ENCODE measurements around the gene ELAC2. TPM values are rescaled to one million over a fixed set of nuclear protein-coding genes. Genes with fewer than 3 reads are reported as not detected.
A peak's percentile ranks its signal among the peaks of the same experiment; 100 is the strongest.

Gene ELAC2
- total RNA-seq, 6 donors from 2014 or later: 40.5 to 67.1 (median 46.4) TPM

GRCh38 chr17:12995896-12996295 is 21.9 kb downstream of the ELAC2 start:
- Histone ChIP-seq H3K27ac (no peak overlapping the region), H3K4me3 (no peak overlapping the region), H3K36me3 (peaks cover 52 to 100% (median 99%) of the 10 kb centered on the region in 4 donors), H3K4me1 (no peaks in the 10 kb centered on the region), H3K9me3 (no peaks in the 10 kb centered on the region), H3K27me3 (no peaks in the 10 kb centered on the region)
- no peak for ATAC-seq (ENCODE audit: low FRiP score in 2 of 2)
- peak in 1 of 2 donors; percentile 74 for DNase-seq
- 95 to 100% methylated on average over 8 to 19 of the region's 19 CpGs for WGBS, 2 donors
- TF ChIP-seq POLR2A (IDR thresholded peaks at IDR 0.05) (no peak), CTCF (IDR thresholded peaks at IDR 0.05) (no peak), POLR2AphosphoS5 (IDR thresholded peaks at IDR 0.05) (no peak), EP300 (IDR thresholded peaks at IDR 0.05) (no peak)

GRCh38 chr17:12995106-12995895 is 22.5 kb downstream of the ELAC2 start:
- WGBS, 2 donors: 92 to 97% methylated on average over 11 of the region's 11 CpGs
- no peaks in the 10 kb centered on the region for H3K27me3 ChIP-seq
- ATAC-seq (ENCODE audit: low FRiP score in 2 of 2) (no peak), DNase-seq (no peak)
- no peak overlapping the region for H3K4me3 ChIP-seq
- H3K4me1 ChIP-seq: no peaks in the 10 kb centered on the region
- no peak overlapping the region for H3K27ac ChIP-seq
- TF ChIP-seq EP300 (IDR thresholded peaks at IDR 0.05) (no peak), CTCF (IDR thresholded peaks at IDR 0.05) (no peak), POLR2A (IDR thresholded peaks at IDR 0.05) (no peak)
- peaks cover 52 to 100% (median 97%) of the 10 kb centered on the region in 4 donors for H3K36me3 ChIP-seq
- no peaks in the 10 kb centered on the region for H3K9me3 ChIP-seq

- H3K27me3 ChIP-seq: no peaks in the 10 kb centered on the region
- ATAC-seq (ENCODE audit: low FRiP score in 2 of 2): no peak
- no peak overlapping the region for H3K4me3 ChIP-seq
- no peak for TF ChIP-seq EP300 (IDR thresholded peaks at IDR 0.05)
- TF ChIP-seq CTCF (IDR thresholded peaks at IDR 0.05): no peak
- no peak for TF ChIP-seq POLR2A (IDR thresholded peaks at IDR 0.05)
- no peaks in the 10 kb centered on the region for H3K4me1 ChIP-seq
- no peak overlapping the region for H3K27ac ChIP-seq
- 92 to 93% methylated on average over 19 of the region's 19 CpGs for WGBS, 2 donors
- no peak for DNase-seq
- peaks cover 52 to 100% (median 91%) of the 10 kb centered on the region in 4 donors for H3K36me3 ChIP-seq
- H3K9me3 ChIP-seq: no peaks in the 10 kb centered on the region
Measured at GRCh38 chr17:12994341-12995074, 23.3 kb downstream of the ELAC2 start.

GRCh38 chr17:12993631-12994030 is 24.2 kb downstream of the ELAC2 start:
- no peak for TF ChIP-seq POLR2A (IDR thresholded peaks at IDR 0.05)
- TF ChIP-seq EP300 (IDR thresholded peaks at IDR 0.05): no peak
- TF ChIP-seq CTCF (IDR thresholded peaks at IDR 0.05): no peak
- TF ChIP-seq POLR2AphosphoS5 (IDR thresholded peaks at IDR 0.05): no peak
- Histone ChIP-seq H3K36me3 (peaks cover 51 to 92% (median 83%) of the 10 kb centered on the region in 4 donors), H3K27ac (no peak overlapping the region), H3K9me3 (no peaks in the 10 kb centered on the region), H3K27me3 (no peaks in the 10 kb centered on the region), H3K4me1 (no peaks in the 10 kb centered on the region), H3K4me3 (no peak overlapping the region)
- WGBS, 2 donors: 94 to 97% methylated on average over 5 to 14 of the region's 14 CpGs
- DNase-seq: no peak
- ATAC-seq (ENCODE audit: low FRiP score in 2 of 2): peak in 1 of 2 donors; percentile 13
